GM21619 (cell line): Measurements from ENCODE around the gene MMP24OS.

Experiments
- ATAC-seq: cut with Tn5 transposase; IDR thresholded peaks from one replicate; pipeline ENCODE4 v1.9.1; 2021; ENCODE audit not compliant: unreplicated experiment

Gene MMP24OS

GRCh38 chr20:35306931-35307517 lies 29.1 kb upstream of the MMP24OS start:
- ATAC-seq: no peak

GRCh38 chr20:35305682-35306556 lies 28.0 kb upstream of the MMP24OS start:
- no peak for ATAC-seq

- ATAC-seq: no peak
Observed at GRCh38 chr20:35304956-35305355, 27.0 kb upstream of the MMP24OS start.

GRCh38 chr20:35303735-35304491 lies 26.0 kb upstream of the MMP24OS start:
- ATAC-seq: no peak

- no peak for ATAC-seq
Observed at GRCh38 chr20:35303382-35303734, 25.4 kb upstream of the MMP24OS start.

- ATAC-seq: no peak
Observed at GRCh38 chr20:35302421-35303335, 24.8 kb upstream of the MMP24OS start.

- ATAC-seq: no peak
Observed at GRCh38 chr20:35301426-35301825, 23.5 kb upstream of the MMP24OS start.

- ATAC-seq: no peak
Observed at GRCh38 chr20:35300469-35301262, 22.7 kb upstream of the MMP24OS start.

GRCh38 chr20:35299780-35300179 lies 21.9 kb upstream of the MMP24OS start:
- no peak for ATAC-seq

GRCh38 chr20:35298264-35298663 lies 20.3 kb upstream of the MMP24OS start:
- ATAC-seq: no peak

- no peak for ATAC-seq
Observed at GRCh38 chr20:35297740-35298139, 19.8 kb upstream of the MMP24OS start.

- no peak for ATAC-seq
Observed at GRCh38 chr20:35297155-35297554, 19.2 kb upstream of the MMP24OS start.

GRCh38 chr20:35296101-35296554 lies 18.2 kb upstream of the MMP24OS start:
- no peak for ATAC-seq

GRCh38 chr20:35295674-35296073 lies 17.8 kb upstream of the MMP24OS start:
- no peak for ATAC-seq

GRCh38 chr20:35295058-35295457 lies 17.1 kb upstream of the MMP24OS start:
- ATAC-seq: no peak

GRCh38 chr20:35294293-35294685 lies 16.4 kb upstream of the MMP24OS start:
- ATAC-seq: no peak

GRCh38 chr20:35293303-35294292 lies 15.7 kb upstream of the MMP24OS start:
- no peak for ATAC-seq

- no peak for ATAC-seq
Observed at GRCh38 chr20:35292504-35293285, 14.8 kb upstream of the MMP24OS start.
